H1 (cell line): Measurements from ENCODE around the gene NCCRP1. TPM values are rescaled to one million over a fixed set of nuclear protein-coding genes. Genes with fewer than 3 reads are reported as not detected.

Experiments
- CBX5 ChIP-seq: fragments of 300-800, 300-1000 bp; sonication (generic); IDR thresholded peaks from 2 replicates; pipeline ENCODE4 v1.7.1; 2016; ENCODE audit warnings: antibody characterized with exemption, low read length, low read depth
- CHD7 ChIP-seq: fragments of 300-600 bp; sonication (generic); IDR thresholded peaks from 2 replicates; pipeline ENCODE4 v1.7.1; 2012; ENCODE audit warnings: low read length, moderate library complexity, mild to moderate bottlenecking, inconsistent platforms; ENCODE audit not compliant: insufficient replicate concordance
- POLR2AphosphoS5 ChIP-seq: IDR thresholded peaks from 2 replicates; pipeline ENCODE4 v1.6.1; 2011; ENCODE audit warnings: low read depth, low read length
- RNF2 ChIP-seq: fragments of 200-900, 300-1000 bp; sonication (generic); IDR thresholded peaks from 2 replicates; pipeline ENCODE4 v1.7.1; 2016; ENCODE audit warnings: borderline replicate concordance, low read depth, mild to moderate bottlenecking, antibody characterized with exemption, low read length; ENCODE audit not compliant: poor library complexity, severe bottlenecking; ENCODE audit errors: missing control alignments
- SUZ12 ChIP-seq: fragments of 200-600 bp; sonication (generic); IDR thresholded peaks from 2 replicates; pipeline ENCODE4 v1.6.1; 2012; ENCODE audit warnings: mild to moderate bottlenecking, inconsistent platforms, low read length, moderate library complexity, mixed read lengths
- USF2 ChIP-seq: IDR thresholded peaks from 2 replicates; pipeline ENCODE4 v1.6.1; 2011; ENCODE audit warnings: low read length, improper control_type of control experiment
- polyA plus RNA-seq, 7 experiments: library from polyadenylated mRNA; depleted of rRNA in 3 of 7; stranded (reverse) in 5 of 7; unstranded in 2 of 7; fragments of >200 nt in 5 of 7; fragments of 200-250 nt in 2 of 7; gene quantifications; 1 replicate in 5 of 7; 2 replicates in 1 of 7; 4 replicates in 1 of 7; pipeline versions ENCODE4 v1.2.1 to v1.2.3, GENCODE V29; 2011 to 2013; ENCODE audit warnings: missing spikeins in 2 of 7, mixed read lengths in 2 of 7
- total RNA-seq: library from RNA; stranded (reverse); fragmentation: NEBNext Ultra II Directional; extraction: Animal tissue kit (Norgen Biotek cat#: 25700); gene quantifications from 2 replicates; pipeline ENCODE4 v1.2.1, GENCODE V29; 2021
- TF ChIP-seq, protein P1 (sequence below): IDR thresholded peaks from 2 replicates; pipeline ENCODE4 v1.6.1; 2011; ENCODE audit warnings: low read depth, mild to moderate bottlenecking, low read length; ENCODE audit not compliant: insufficient read depth

The NCCRP1 gene
- total and polyA plus RNA-seq, 2 of the 8 experiments (the other 6 are each of a cell fraction or from before 2014, with no cell fraction given), result 2.8 to 7.9 TPM

DNA sequence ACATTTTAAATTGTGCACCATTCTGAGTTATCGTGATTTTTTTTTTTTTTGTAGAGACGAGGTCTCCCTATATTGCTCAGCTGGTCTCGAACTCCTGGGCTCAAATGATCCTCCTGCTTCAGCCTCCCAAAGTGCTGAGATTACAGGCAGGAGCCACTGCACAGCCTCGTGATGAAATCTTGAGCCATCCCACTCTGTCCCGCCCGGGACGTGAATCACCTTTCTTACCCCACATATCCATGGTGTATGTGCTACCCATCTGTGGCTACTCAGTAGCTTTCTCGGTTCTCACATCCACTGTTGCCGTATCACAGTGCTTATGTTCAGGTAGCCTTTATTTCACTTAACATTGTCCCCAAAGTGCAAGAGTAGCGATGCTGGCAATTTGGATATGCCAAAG lies 44.7 kb upstream of the NCCRP1 start (continued):
- no peak for TF ChIP-seq CHD7
- TF ChIP-seq POLR2AphosphoS5, result no peak
- TF ChIP-seq RNF2, result no peak
- TF ChIP-seq, protein P1, sequence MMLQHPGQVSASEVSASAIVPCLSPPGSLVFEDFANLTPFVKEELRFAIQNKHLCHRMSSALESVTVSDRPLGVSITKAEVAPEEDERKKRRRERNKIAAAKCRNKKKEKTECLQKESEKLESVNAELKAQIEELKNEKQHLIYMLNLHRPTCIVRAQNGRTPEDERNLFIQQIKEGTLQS, result no peak
- no peak for TF ChIP-seq USF2
- TF ChIP-seq CBX5, result no peak
- TF ChIP-seq SUZ12, result no peak
